Medulla oblongata (tissue), 1 donor: ENCODE measurements around the gene GNG10.
"Not testable (repeated sequence)": the region's sequence is repeated elsewhere in the genome, so short reads cannot be mapped to it uniquely, and the experiment has no call there.

Source experiments
- DNase-seq: peaks from one replicate; pipeline ENCODE4 v3.0.0-alpha.2; 2015; ENCODE audit errors: extremely low spot score

GNG10 gene

GRCh38 chr9:111649016-111649415, 12.4 kb upstream of the GNG10 start:
- DNase-seq = no peak

GRCh38 chr9:111657051-111657450, 4.4 kb upstream of the GNG10 start:
- DNase-seq = no peak

- no peak for DNase-seq
Measured at GRCh38 chr9:111658943-111659342, 2.5 kb upstream of the GNG10 start.

GRCh38 chr9:111659691-111660090, 1.7 kb upstream of the GNG10 start:
- no peak for DNase-seq

GRCh38 chr9:111661802-111662521, 557 bp downstream of the GNG10 start:
- DNase-seq = peak; percentile 45

- DNase-seq = no peak
Measured at GRCh38 chr9:111662576-111663300, 1.3 kb downstream of the GNG10 start.

GRCh38 chr9:111663301-111663823, 2.0 kb downstream of the GNG10 start:
- no peak for DNase-seq

- DNase-seq = no peak
Measured at GRCh38 chr9:111668026-111668573, 6.7 kb downstream of the GNG10 start.

GRCh38 chr9:111668601-111669000, 7.2 kb downstream of the GNG10 start:
- DNase-seq = not testable (repeated sequence)

- DNase-seq = no peak
Measured at GRCh38 chr9:111674319-111674718, 12.9 kb downstream of the GNG10 start.

- no peak for DNase-seq
Measured at GRCh38 chr9:111676116-111676515, 14.7 kb downstream of the GNG10 start.

GRCh38 chr9:111678293-111678692, 16.9 kb downstream of the GNG10 start:
- DNase-seq = no peak

GRCh38 chr9:111679199-111679598, 17.8 kb downstream of the GNG10 start:
- DNase-seq = no peak

- DNase-seq = no peak
Measured at GRCh38 chr9:111683392-111683791, 22.0 kb downstream of the GNG10 start.

- peak; percentile 38 for DNase-seq
Measured at GRCh38 chr9:111691672-111692329, 30.4 kb downstream of the GNG10 start.

- no peak for DNase-seq
Measured at GRCh38 chr9:111696796-111697195, 35.4 kb downstream of the GNG10 start.

GRCh38 chr9:111700776-111701175, 39.4 kb downstream of the GNG10 start:
- DNase-seq = no peak

- no peak for DNase-seq
Measured at GRCh38 chr9:111704503-111704902, 43.1 kb downstream of the GNG10 start.

GRCh38 chr9:111711548-111711947, 50.1 kb downstream of the GNG10 start:
- no peak for DNase-seq

GRCh38 chr9:111712369-111712768, 51.0 kb downstream of the GNG10 start:
- DNase-seq = no peak

GRCh38 chr9:111715471-111715870, 54.1 kb downstream of the GNG10 start:
- peak; percentile 19 for DNase-seq

GRCh38 chr9:111719541-111719940, 58.1 kb downstream of the GNG10 start:
- no peak for DNase-seq
